ENCODE results near the gene TMEM37.

Gene TMEM37

DNA sequence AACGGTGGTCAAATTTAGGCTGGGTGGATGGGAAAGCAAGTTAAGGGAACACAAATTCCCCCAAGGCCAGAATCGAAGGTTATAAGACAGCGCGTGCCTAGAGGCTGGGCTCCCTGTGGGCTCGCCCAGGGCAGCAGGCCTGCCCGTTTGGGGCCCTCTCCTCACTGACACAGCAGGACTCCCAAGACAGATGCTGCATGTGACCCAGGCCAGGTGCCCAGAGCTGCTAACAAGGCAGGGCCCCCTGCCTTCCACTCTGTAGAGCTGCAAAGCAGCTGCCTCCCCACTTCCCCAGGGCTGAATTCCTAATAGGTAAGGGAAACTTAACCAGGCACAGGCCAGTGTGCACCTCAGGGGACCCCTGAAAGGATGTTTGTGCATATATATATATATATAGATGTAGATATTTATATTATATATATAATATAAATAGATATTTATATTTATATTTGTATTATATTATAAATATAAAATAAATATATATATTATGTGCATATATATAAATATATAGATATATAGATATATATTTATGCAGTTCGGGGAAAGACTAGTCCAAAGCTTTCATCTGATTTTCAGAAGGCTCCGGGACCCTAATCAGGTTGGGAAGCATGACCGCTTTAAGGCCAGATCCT is 43.7 kb downstream of the TMEM37 start:
- no peaks in the 10 kb centered on the region for H3K36me3 ChIP-seq (ENCODE audit: control insufficient read depth in 1 of 2, insufficient read depth in 2 of 2, low read length in 2 of 2)
- H3K27ac ChIP-seq (ENCODE audit: low read length): no peak overlapping the region
- H3K4me3 ChIP-seq (ENCODE audit: low read depth in 1 of 2, low read length in 2 of 2): no peak overlapping the region
- H3K4me1 ChIP-seq (ENCODE audit: control insufficient read depth in 1 of 2, insufficient read depth in 2 of 2, low read length in 2 of 2): no peaks in the 10 kb centered on the region
- H3K27me3 ChIP-seq (ENCODE audit: low read depth, low read length): no peaks in the 10 kb centered on the region
- no peaks in the 10 kb centered on the region for H3K9me3 ChIP-seq (ENCODE audit: control insufficient read depth in 1 of 2, low read length in 2 of 2)

DNA sequence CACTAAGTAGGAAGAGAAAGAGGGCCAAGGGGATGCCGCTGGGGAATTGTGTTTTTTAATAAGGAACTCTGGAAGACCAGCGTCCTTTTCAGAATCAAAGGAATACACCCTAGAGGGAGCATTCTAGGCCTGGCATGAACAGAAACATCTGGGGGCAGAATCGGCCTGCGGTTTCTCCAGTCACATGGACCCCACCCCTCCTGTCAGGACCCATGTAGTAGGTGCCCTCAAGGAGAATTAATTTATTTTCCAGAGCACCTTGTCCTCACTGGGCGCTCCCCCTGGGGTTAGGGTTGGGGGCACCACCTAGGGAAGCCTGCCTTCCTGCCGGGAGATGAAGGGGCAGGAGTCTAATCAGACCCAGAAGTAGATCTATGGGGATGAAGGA is 44.2 kb downstream of the TMEM37 start:
- no peaks in the 10 kb centered on the region for H3K36me3 ChIP-seq (ENCODE audit: control insufficient read depth in 1 of 2, insufficient read depth in 2 of 2, low read length in 2 of 2)
- no peaks in the 10 kb centered on the region for H3K9me3 ChIP-seq (ENCODE audit: control insufficient read depth in 1 of 2, low read length in 2 of 2)
- H3K27ac ChIP-seq (ENCODE audit: low read length): no peak overlapping the region
- no peaks in the 10 kb centered on the region for H3K4me1 ChIP-seq (ENCODE audit: control insufficient read depth in 1 of 2, insufficient read depth in 2 of 2, low read length in 2 of 2)
- no peak overlapping the region for H3K4me3 ChIP-seq (ENCODE audit: low read depth in 1 of 2, low read length in 2 of 2)
- no peaks in the 10 kb centered on the region for H3K27me3 ChIP-seq (ENCODE audit: low read depth, low read length)

DNA sequence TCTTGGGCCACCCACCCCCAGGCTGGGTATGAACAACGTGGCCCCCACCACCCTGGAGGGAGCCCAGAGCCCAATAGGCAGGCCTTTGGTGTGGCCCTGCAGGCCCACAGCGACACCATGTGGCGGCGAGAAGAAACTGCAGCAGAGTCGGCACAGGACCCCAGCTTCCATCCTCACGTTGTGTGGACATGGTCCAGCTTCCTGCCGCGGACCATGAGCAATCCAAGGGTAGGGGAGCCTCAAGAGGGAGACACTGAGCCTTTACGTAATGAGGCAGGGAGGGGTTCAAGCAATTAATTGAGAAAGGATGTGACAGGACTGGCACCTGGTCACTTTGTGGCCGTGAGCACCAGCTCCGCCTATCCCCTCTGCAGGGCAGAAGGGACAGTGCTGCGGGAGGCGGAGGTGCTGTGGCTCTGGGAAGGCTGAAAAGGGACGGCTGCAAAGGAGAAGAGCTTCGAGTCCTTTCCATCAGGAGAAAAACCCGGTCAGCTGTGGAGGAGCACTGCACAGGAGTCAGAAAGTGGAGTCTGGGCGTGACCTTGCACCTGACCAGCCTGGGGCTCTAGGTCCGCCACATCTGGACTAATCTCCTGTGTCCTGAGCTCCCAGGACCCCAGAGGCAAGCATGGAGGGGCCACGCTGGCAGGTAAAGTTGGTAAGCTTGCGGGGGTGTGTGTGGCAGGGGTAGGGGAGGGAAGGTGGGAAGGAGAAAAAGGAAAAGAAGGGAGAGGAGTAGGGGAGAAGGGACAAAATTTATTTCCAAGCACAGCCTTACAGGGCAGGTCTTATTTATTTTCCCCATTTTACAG is 44.9 kb downstream of the TMEM37 start:
- Histone ChIP-seq H3K27ac (ENCODE audit: low read length) (no peak overlapping the region), H3K27me3 (ENCODE audit: low read depth, low read length) (no peaks in the 10 kb centered on the region), H3K4me1 (ENCODE audit: control insufficient read depth in 1 of 2, insufficient read depth in 2 of 2, low read length in 2 of 2) (no peaks in the 10 kb centered on the region), H3K9me3 (ENCODE audit: control insufficient read depth in 1 of 2, low read length in 2 of 2) (no peaks in the 10 kb centered on the region), H3K4me3 (ENCODE audit: low read depth in 1 of 2, low read length in 2 of 2) (no peak overlapping the region), H3K36me3 (ENCODE audit: control insufficient read depth in 1 of 2, insufficient read depth in 2 of 2, low read length in 2 of 2) (no peaks in the 10 kb centered on the region)

DNA sequence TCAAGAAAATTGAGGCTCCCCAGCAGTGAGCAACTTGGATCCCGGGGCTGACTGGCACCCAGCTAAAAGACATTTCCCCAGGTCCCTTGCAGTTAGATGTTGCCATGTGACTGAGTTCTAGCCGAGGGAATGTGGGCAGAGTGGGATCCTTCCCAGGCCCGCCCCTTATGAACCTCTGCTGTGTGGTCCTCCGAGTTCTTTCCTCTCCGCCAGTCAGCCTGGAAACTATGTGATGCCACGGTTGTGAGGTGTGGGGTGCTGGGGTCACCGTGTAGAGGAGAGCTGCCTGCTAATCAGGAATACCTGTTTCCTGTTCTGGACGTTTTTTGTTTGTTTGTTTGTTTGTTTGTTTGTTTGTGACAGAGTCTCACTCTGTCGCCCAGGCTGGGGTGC is 45.5 kb downstream of the TMEM37 start:
- Histone ChIP-seq H3K4me3 (ENCODE audit: low read depth in 1 of 2, low read length in 2 of 2) (no peak overlapping the region), H3K27ac (ENCODE audit: low read length) (no peak overlapping the region), H3K27me3 (ENCODE audit: low read depth, low read length) (no peaks in the 10 kb centered on the region), H3K9me3 (ENCODE audit: control insufficient read depth in 1 of 2, low read length in 2 of 2) (no peaks in the 10 kb centered on the region), H3K36me3 (ENCODE audit: control insufficient read depth in 1 of 2, insufficient read depth in 2 of 2, low read length in 2 of 2) (no peaks in the 10 kb centered on the region), H3K4me1 (ENCODE audit: control insufficient read depth in 1 of 2, insufficient read depth in 2 of 2, low read length in 2 of 2) (no peaks in the 10 kb centered on the region)

DNA sequence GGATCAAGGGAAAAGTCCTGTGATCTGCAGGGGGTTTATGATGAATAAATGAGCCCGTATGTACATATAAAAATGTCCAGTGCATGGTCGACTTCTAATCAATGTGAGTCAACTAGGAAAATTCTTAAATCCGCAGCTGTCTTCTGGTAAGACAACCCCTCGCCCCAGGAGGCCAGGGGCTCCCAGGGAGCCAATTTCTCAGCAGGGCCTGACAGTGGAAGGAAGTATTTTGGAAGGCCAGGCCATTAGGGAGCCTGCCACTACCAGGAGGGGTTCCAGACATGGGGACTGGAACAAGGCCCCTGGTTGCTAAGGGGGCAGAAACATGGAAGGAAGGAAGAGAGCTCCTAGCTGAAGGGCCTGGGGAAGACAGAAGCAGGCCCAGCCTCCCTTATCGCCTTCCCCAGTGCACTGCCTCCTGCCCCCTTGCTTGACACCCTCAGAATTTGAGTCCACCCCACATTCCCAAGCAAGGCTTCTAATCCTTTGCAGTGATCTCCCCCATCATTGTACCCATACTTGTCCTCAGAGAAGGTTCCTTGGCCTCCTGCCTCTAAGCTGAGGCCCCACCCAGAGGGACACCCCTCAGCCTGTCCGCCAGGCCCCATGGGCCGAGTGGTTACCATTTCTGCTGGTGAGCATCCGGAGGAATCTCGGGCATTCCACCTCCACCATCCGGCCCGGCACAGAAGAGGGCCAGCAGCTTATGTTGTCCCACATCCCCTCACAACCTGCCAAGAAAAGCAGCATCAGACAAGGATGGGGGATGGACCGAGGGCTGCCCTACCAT is 46.7 kb downstream of the TMEM37 start:
- Histone ChIP-seq H3K27me3 (ENCODE audit: low read depth, low read length) (no peaks in the 10 kb centered on the region), H3K9me3 (ENCODE audit: control insufficient read depth in 1 of 2, low read length in 2 of 2) (no peaks in the 10 kb centered on the region), H3K4me3 (ENCODE audit: low read depth in 1 of 2, low read length in 2 of 2) (no peak overlapping the region), H3K36me3 (ENCODE audit: control insufficient read depth in 1 of 2, insufficient read depth in 2 of 2, low read length in 2 of 2) (no peaks in the 10 kb centered on the region), H3K27ac (ENCODE audit: low read length) (no peak overlapping the region), H3K4me1 (ENCODE audit: control insufficient read depth in 1 of 2, insufficient read depth in 2 of 2, low read length in 2 of 2) (no peaks in the 10 kb centered on the region)

DNA sequence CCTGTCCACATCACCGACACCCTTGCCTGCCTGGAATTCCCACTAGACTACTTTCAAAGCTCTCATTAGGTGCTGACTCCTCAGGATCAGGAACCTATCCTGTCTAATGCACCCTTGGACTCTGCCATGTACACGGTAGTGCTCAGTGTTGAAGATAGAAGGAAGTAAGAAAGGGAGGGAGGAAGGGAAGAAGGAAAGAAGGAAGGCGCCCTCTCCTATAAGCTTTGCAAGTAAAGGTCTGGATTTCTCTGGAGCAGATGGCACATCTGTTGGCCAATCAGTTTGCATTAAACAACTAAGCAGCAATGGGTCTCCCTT is 47.3 kb downstream of the TMEM37 start:
- Histone ChIP-seq H3K4me3 (ENCODE audit: low read depth in 1 of 2, low read length in 2 of 2) (no peak overlapping the region), H3K27me3 (ENCODE audit: low read depth, low read length) (no peaks in the 10 kb centered on the region), H3K27ac (ENCODE audit: low read length) (no peak overlapping the region), H3K36me3 (ENCODE audit: control insufficient read depth in 1 of 2, insufficient read depth in 2 of 2, low read length in 2 of 2) (no peaks in the 10 kb centered on the region), H3K9me3 (ENCODE audit: control insufficient read depth in 1 of 2, low read length in 2 of 2) (no peaks in the 10 kb centered on the region), H3K4me1 (ENCODE audit: control insufficient read depth in 1 of 2, insufficient read depth in 2 of 2, low read length in 2 of 2) (no peaks in the 10 kb centered on the region)

DNA sequence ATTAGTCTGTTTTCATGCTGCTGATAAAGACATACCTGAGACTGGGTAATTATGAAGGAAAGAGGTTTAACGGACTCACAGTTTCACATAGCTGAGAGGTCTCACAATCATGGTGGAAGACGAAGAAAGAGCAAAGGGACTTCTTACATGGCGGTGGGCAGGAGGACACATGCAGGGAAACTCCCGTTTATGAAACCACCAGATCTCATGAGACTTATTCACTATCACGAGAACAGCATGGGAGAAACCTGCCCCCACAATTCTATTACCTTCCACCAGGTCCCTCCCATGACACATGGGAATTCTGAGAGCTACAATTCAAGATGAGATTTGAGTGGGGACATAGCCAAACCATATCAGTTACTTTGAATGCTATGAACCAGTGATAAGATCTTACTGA is 48.5 kb downstream of the TMEM37 start:
- H3K4me1 ChIP-seq (ENCODE audit: control insufficient read depth in 1 of 2, insufficient read depth in 2 of 2, low read length in 2 of 2): no peaks in the 10 kb centered on the region
- no peaks in the 10 kb centered on the region for H3K36me3 ChIP-seq (ENCODE audit: control insufficient read depth in 1 of 2, insufficient read depth in 2 of 2, low read length in 2 of 2)
- H3K4me3 ChIP-seq (ENCODE audit: low read depth in 1 of 2, low read length in 2 of 2): no peak overlapping the region
- H3K27me3 ChIP-seq (ENCODE audit: low read depth, low read length): no peaks in the 10 kb centered on the region
- no peak overlapping the region for H3K27ac ChIP-seq (ENCODE audit: low read length)
- no peaks in the 10 kb centered on the region for H3K9me3 ChIP-seq (ENCODE audit: control insufficient read depth in 1 of 2, low read length in 2 of 2)

DNA sequence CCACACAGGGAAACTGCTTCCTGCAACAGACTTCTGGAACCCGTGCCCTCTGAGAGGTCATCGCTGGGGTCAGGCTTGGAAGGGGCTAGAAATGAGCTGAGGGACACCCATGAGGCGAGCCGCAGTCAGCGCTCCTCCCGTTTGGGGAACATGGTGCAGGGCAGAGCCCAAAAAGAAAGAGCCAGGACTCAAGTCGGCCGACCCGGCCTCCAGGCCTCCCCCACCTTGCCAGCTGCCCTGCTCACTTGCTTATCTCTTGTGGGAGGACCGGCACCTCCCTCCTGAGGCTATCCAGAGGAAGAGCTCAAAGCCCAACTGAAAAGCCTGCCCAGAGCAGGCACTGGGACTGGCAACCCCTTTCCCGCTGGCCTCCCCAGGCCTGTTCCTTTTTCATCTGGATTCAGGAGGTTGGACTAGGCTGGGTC is 49.1 kb downstream of the TMEM37 start:
- no peak overlapping the region for H3K4me3 ChIP-seq (ENCODE audit: low read depth in 1 of 2, low read length in 2 of 2)
- H3K27me3 ChIP-seq (ENCODE audit: low read depth, low read length): no peaks in the 10 kb centered on the region
- H3K27ac ChIP-seq (ENCODE audit: low read length): no peak overlapping the region
- no peaks in the 10 kb centered on the region for H3K9me3 ChIP-seq (ENCODE audit: control insufficient read depth in 1 of 2, low read length in 2 of 2)
- H3K4me1 ChIP-seq (ENCODE audit: control insufficient read depth in 1 of 2, insufficient read depth in 2 of 2, low read length in 2 of 2): no peaks in the 10 kb centered on the region
- no peaks in the 10 kb centered on the region for H3K36me3 ChIP-seq (ENCODE audit: control insufficient read depth in 1 of 2, insufficient read depth in 2 of 2, low read length in 2 of 2)

DNA sequence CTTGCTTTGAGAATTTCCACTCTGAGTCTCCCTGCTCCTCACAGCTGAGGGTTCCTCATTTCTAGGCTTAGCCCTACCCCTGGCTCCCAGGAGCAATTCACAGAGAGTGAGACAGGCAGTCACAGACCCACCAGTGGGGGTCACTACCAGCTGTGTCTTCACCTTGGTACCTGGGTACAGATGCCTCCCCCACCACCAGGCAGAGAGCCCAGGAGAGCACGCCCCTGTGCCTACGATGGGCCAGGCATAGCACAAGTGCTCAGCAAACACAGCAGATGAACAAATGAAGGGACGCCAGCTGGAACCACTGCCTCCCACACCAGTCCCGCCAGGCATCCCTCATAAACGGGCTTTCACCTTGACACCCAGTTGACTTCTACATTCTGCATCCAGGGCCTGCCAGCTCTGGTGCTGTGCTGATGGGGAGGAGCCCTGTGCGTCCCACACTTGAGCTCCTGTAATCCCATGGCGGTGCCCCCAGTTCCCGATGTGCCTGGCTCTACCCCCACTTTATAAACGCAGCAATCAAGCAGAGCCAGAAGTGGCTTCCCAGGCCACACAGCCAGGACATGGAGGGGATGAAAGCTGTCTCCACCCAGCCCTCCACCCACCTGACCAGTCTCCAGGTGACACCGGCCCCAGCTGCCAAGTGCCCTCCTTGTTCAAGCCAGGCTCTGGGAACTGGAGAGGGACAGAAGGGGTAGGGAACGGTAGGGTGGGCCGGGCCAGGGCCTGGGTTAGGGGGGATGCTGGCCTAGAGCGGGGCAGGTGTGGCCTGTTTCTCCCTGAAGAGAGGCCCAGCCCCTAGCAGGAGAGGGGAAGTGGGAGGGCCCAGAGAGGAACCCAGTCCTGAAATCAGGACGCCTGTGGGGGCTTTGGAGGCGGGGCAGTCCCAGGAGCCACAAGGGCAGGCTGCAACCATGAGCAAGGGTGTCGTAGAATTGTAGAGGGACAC is 50.1 kb downstream of the TMEM37 start:
- Histone ChIP-seq H3K4me3 (ENCODE audit: low read depth in 1 of 2, low read length in 2 of 2) (no peak overlapping the region), H3K27ac (ENCODE audit: low read length) (no peak overlapping the region), H3K4me1 (ENCODE audit: control insufficient read depth in 1 of 2, insufficient read depth in 2 of 2, low read length in 2 of 2) (no peaks in the 10 kb centered on the region), H3K36me3 (ENCODE audit: control insufficient read depth in 1 of 2, insufficient read depth in 2 of 2, low read length in 2 of 2) (no peaks in the 10 kb centered on the region), H3K27me3 (ENCODE audit: low read depth, low read length) (no peaks in the 10 kb centered on the region), H3K9me3 (ENCODE audit: control insufficient read depth in 1 of 2, low read length in 2 of 2) (no peaks in the 10 kb centered on the region)

DNA sequence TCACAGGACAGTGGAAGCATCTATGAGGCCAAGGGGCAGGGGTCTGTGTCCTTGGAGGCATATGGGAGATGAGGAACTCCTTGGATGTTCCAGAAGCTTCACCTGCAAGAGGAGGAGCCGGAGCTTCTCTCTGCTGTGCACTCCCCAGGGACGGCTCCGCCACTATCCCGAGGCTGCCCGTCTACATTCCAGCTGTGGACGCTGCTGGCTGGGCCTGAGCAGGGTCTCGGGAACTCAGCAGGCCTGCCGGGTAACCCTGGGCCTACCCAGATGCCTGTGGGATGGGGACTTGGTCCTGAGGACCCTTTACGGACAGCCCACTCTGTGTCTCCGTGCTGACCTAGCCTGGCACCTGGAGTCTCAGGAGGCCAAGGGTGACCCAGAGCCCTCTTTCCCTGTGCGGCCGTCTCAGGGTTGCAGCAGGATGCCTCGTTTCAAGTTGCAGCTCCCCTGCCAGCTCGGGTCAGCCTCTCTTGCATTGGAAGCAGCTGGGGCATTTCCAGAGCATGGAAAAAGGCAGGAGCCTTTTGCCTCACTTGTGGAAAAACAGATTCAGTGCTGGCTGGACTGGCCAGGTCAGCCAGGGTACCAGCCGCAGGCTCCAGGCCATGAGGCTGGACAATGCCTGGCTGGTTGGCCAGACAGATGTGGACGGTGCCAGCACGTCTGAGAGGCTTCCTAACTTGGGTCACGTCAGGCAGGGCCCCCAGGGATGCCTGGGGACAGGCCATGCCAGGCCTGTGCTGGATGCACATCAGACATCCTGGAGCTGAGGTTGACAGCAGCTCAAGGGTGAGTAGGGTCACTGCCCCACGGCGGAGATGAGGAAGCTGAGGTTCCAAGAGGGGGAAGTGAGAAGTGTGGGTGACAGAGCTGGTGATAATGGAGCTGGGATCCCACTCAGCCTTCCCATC is 51.1 kb downstream of the TMEM37 start:
- Histone ChIP-seq H3K27me3 (ENCODE audit: low read depth, low read length) (no peaks in the 10 kb centered on the region), H3K36me3 (ENCODE audit: control insufficient read depth in 1 of 2, insufficient read depth in 2 of 2, low read length in 2 of 2) (no peaks in the 10 kb centered on the region), H3K27ac (ENCODE audit: low read length) (no peak overlapping the region), H3K4me3 (ENCODE audit: low read depth in 1 of 2, low read length in 2 of 2) (no peak overlapping the region), H3K4me1 (ENCODE audit: control insufficient read depth in 1 of 2, insufficient read depth in 2 of 2, low read length in 2 of 2) (no peaks in the 10 kb centered on the region), H3K9me3 (ENCODE audit: control insufficient read depth in 1 of 2, low read length in 2 of 2) (no peaks in the 10 kb centered on the region)
